ENCODE results near the gene MYB.

DNA sequence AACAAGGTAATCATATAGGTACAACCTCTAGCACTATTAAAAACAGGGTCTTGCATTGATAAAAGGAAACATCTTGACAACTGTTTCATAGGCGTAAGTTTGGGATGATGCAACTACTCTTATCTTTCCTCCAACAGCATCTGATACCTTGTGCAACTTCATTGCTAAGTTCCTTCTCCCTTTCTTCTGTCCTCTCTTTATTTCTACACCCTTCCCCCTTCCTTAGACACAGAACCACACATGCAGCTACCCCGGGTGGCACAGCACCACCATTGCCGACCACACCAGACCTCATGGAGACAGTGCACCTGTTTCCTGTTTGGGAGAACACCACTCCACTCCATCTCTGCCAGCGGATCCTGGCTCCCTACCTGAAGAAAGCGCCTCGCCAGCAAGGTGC, 14.4 kb downstream of the MYB start:
- TF ChIP-seq, protein P1, sequence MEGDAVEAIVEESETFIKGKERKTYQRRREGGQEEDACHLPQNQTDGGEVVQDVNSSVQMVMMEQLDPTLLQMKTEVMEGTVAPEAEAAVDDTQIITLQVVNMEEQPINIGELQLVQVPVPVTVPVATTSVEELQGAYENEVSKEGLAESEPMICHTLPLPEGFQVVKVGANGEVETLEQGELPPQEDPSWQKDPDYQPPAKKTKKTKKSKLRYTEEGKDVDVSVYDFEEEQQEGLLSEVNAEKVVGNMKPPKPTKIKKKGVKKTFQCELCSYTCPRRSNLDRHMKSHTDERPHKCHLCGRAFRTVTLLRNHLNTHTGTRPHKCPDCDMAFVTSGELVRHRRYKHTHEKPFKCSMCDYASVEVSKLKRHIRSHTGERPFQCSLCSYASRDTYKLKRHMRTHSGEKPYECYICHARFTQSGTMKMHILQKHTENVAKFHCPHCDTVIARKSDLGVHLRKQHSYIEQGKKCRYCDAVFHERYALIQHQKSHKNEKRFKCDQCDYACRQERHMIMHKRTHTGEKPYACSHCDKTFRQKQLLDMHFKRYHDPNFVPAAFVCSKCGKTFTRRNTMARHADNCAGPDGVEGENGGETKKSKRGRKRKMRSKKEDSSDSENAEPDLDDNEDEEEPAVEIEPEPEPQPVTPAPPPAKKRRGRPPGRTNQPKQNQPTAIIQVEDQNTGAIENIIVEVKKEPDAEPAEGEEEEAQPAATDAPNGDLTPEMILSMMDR (conservative IDR thresholded peaks at IDR 0.05; ENCODE audit: low read depth, low read length) = no peak
- peak; percentile 40; the same call in 1 of the 2 replicates for TF ChIP-seq CEBPB (IDR thresholded peaks at IDR 0.05; ENCODE audit: low read depth, low read length)
- TF ChIP-seq MXI1 (IDR thresholded peaks at IDR 0.05; ENCODE audit: borderline replicate concordance, low read depth, low read length) = no peak
- TF ChIP-seq POLR2A (IDR thresholded peaks at IDR 0.05; ENCODE audit: low read depth, low read length) = no peak
- no peak for TF ChIP-seq RFX5 (IDR thresholded peaks at IDR 0.05; ENCODE audit: low read depth, low read length)
- TF ChIP-seq RAD21 (IDR thresholded peaks at IDR 0.05; ENCODE audit: low read length) = no peak
- TF ChIP-seq SMC3 (IDR thresholded peaks at IDR 0.05; ENCODE audit: low read depth, low read length) = no peak
- TF ChIP-seq MAZ (IDR thresholded peaks at IDR 0.05; ENCODE audit: borderline replicate concordance, low read depth, low read length) = no peak
- TF ChIP-seq, protein P2, sequence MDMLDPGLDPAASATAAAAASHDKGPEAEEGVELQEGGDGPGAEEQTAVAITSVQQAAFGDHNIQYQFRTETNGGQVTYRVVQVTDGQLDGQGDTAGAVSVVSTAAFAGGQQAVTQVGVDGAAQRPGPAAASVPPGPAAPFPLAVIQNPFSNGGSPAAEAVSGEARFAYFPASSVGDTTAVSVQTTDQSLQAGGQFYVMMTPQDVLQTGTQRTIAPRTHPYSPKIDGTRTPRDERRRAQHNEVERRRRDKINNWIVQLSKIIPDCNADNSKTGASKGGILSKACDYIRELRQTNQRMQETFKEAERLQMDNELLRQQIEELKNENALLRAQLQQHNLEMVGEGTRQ (IDR thresholded peaks at IDR 0.05; ENCODE audit: low read depth, low read length) = no peak

Data from IMR-90 (cell line).